B cell (primary cell): Measurements from ENCODE around the gene C4orf54. TPM values are rescaled to one million over a fixed set of nuclear protein-coding genes. Genes with fewer than 3 reads are reported as not detected.

Experiments used
- ATAC-seq: fragments of 200-7000 bp; cut with Tn5 transposase; one replicate; pipeline ENCODE4 v1.10.0; 2021; ENCODE audit warnings: low read depth, mild to moderate bottlenecking, moderate number of reproducible peaks, moderate library complexity
- CTCF ChIA-PET: fragments of 350-600 bp; sonication (Branson Sonifier 250); formaldehyde crosslinking; loops from one replicate; lab custom pipeline; 2021; ENCODE audit warnings: antibody characterized with exemption, inconsistent platforms; lab: Charles Lee
- POLR2A ChIA-PET: fragments of 350-600 bp; sonication (Branson Sonifier 250); formaldehyde crosslinking; loops from one replicate; lab custom pipeline; 2021; ENCODE audit warnings: antibody characterized with exemption; lab: Charles Lee
- DNase-seq: peaks from one replicate; pipeline ENCODE4 v3.0.0; 2013
- H2AFZ ChIP-seq: 2 replicates; pipeline ENCODE4 v1.6.1; 2012; ENCODE audit warnings: mild to moderate bottlenecking, low read depth, low read length; ENCODE audit not compliant: insufficient read depth, poor library complexity, severe bottlenecking
- H3K27ac ChIP-seq, 2 donors: 1 replicate in 1 of 2; 2 replicates in 1 of 2; pipeline ENCODE4 v1.5.1; 2012 to 2013; ENCODE audit warnings: low read length in 2 of 2, mild to moderate bottlenecking in 2 of 2, moderate library complexity in 1 of 2
- H3K27me3 ChIP-seq, 4 experiments: fragments of 200-600 bp in 1 of 4; sonication (generic) in 1 of 4; replicated peaks in 1 of 4; 1 replicate in 2 of 4; 2 replicates in 2 of 4; pipeline versions ENCODE4 v1.6.1 to v1.7.0; 2013 to 2016; ENCODE audit warnings: low read length in 3 of 4, mild to moderate bottlenecking in 2 of 4, mixed read lengths in 1 of 4, moderate library complexity in 1 of 4; ENCODE audit not compliant: insufficient read depth in 4 of 4, control insufficient read depth in 3 of 4; ENCODE audit errors: control extremely low read depth in 1 of 4
- H3K36me3 ChIP-seq, 2 experiments: replicated peaks in 1 of 2; 1 replicate in 1 of 2; 2 replicates in 1 of 2; pipeline versions ENCODE4 v1.6.1 to v1.7.1; 2013; ENCODE audit warnings: low read length in 1 of 2; ENCODE audit not compliant: insufficient read depth in 2 of 2, control insufficient read depth in 1 of 2; ENCODE audit errors: control extremely low read depth in 1 of 2, extremely low read depth in 1 of 2
- H3K4me1 ChIP-seq, 2 donors: fragments of 200-600 bp in 1 of 2; sonication (generic) in 1 of 2; 1 replicate in 1 of 2; 2 replicates in 1 of 2; pipeline versions ENCODE4 v1.5.1 to v1.6.1; 2013 to 2017; ENCODE audit warnings: low read length in 2 of 2; ENCODE audit not compliant: control insufficient read depth in 2 of 2, insufficient read depth in 2 of 2
- H3K4me2 ChIP-seq: replicated peaks from 2 replicates; pipeline ENCODE3; 2012; ENCODE audit warnings: mild to moderate bottlenecking, low read depth, low read length; ENCODE audit not compliant: poor library complexity, severe bottlenecking
- H3K4me3 ChIP-seq, 5 experiments: fragments of 200-600 bp in 1 of 5; sonication (generic) in 1 of 5; 1 replicate in 3 of 5; 2 replicates in 2 of 5; pipeline versions ENCODE4 v1.5.1 to v1.7.0; 2011 to 2016; ENCODE audit warnings: low read length in 4 of 5, mild to moderate bottlenecking in 4 of 5, low read depth in 2 of 5, control low read depth in 1 of 5, moderate library complexity in 1 of 5; ENCODE audit not compliant: insufficient read depth in 1 of 5; ENCODE audit errors: control extremely low read depth in 1 of 5, extremely low read depth in 1 of 5
- H3K79me2 ChIP-seq: fragments of 200-600 bp; sonication (generic); one replicate; pipeline ENCODE4 v1.6.0; 2016; ENCODE audit warnings: low read length; ENCODE audit not compliant: control insufficient read depth, insufficient read depth
- H3K9ac ChIP-seq: fragments of 200-600 bp; sonication (generic); 2 replicates; pipeline ENCODE4 v1.6.1; 2017; ENCODE audit warnings: mild to moderate bottlenecking, low read length, moderate library complexity
- H3K9me3 ChIP-seq, 3 donors: one replicate each; pipeline versions ENCODE4 v1.6.1 to v1.7.1; 2013; ENCODE audit warnings: low read length in 2 of 3; ENCODE audit not compliant: control insufficient read depth in 2 of 3, insufficient read depth in 1 of 3; ENCODE audit errors: control extremely low read depth in 1 of 3
- H4K20me1 ChIP-seq: 2 replicates; pipeline ENCODE4 v1.6.0; 2012; ENCODE audit warnings: mild to moderate bottlenecking, low read length; ENCODE audit not compliant: insufficient read depth, control insufficient read depth, poor library complexity, severe bottlenecking
- H3K27ac Mint-ChIP-seq: one replicate; pipeline ENCODE4 v1.8.0; 2021; ENCODE audit warnings: mixed read lengths
- H3K27me3 Mint-ChIP-seq: one replicate; pipeline ENCODE4 v1.8.0; 2021; ENCODE audit warnings: mixed read lengths
- H3K4me1 Mint-ChIP-seq: one replicate; pipeline ENCODE4 v1.8.0; 2021; ENCODE audit warnings: mixed read lengths
- H3K4me3 Mint-ChIP-seq: one replicate; pipeline ENCODE4 v1.8.0; 2021; ENCODE audit warnings: mixed read lengths
- H3K9me3 Mint-ChIP-seq: one replicate; pipeline ENCODE4 v1.8.0; 2022; ENCODE audit warnings: mixed read lengths; ENCODE audit not compliant: insufficient read depth
- EZH2 ChIP-seq: IDR thresholded peaks from 2 replicates; pipeline ENCODE4 v1.6.1; 2012; ENCODE audit warnings: borderline replicate concordance, low read depth, mild to moderate bottlenecking, moderate library complexity, low read length; ENCODE audit not compliant: insufficient read depth, poor library complexity, severe bottlenecking
- WGBS: methylation state at CpG from one replicate; pipeline ENCODE4 v1.1.5; 2013; ENCODE audit warnings: missing lambda C conversion rate; ENCODE audit not compliant: insufficient coverage; 5-methylcytosine and 5-hydroxymethylcytosine counted together
- intact Hi-C: fragments of 100-400 bp; cut with micrococcal nuclease; formaldehyde crosslinking; loops from one replicate; pipeline ENCODE4 v1.10.0; 2022
- polyA plus RNA-seq: library from polyadenylated mRNA; depleted of rRNA; stranded (reverse); fragments of >200 nt; gene quantifications from 2 replicates; pipeline ENCODE4 v1.2.3, GENCODE V29; 2012
- total RNA-seq, 2 donors: library from RNA; stranded (reverse); fragments of 120-200 nt in 1 of 2; gene quantifications; 1 replicate in 1 of 2; 2 replicates in 1 of 2; pipeline versions ENCODE4 v1.2.3 to v1.2.4, GENCODE V29; 2013 to 2022
- TF ChIP-seq, protein P1 (sequence below): fragments of 200-600 bp; IDR thresholded peaks from one replicate; pipeline ENCODE4 v1.8.0; 2022; ENCODE audit warnings: antibody characterized with exemption, mild to moderate bottlenecking

Gene C4orf54
- total and polyA plus RNA-seq, 2 donors (not counting 1 experiment from before 2014, with no cell fraction given), result not detected

DNA sequence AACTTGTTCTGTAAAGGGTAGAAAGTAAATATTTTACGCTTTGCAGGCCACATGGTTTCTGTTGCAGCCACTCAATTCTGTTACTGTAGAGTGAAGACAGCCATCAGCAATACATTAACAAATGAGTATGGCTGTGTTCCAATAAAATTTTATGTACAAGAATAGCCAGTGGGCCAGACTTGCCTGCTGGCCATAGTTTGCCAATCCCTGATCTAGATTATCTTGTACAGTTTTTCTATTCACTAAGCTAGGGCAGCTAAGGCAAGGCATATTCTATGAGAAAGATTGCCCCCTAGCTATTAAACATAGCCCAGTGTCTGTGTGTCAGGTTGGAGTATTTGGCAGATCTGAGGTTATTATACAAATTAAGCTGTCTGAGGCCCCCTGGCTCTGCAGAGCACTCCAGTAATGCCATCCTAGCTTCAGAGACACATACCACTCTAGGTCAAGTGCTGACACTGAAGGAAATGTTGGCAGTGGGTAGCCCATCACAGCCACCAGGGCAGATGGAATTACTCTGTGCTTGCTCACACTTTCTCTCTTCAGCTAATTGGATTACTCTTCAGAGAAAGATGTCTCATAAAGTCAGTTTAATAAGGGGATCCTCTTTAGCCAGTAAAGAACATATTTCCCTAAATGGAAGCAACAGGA lies 42.3 kb downstream of the C4orf54 start:
- Histone ChIP-seq H3K4me3 (no peak overlapping the region), H2AFZ (no peak overlapping the region), H3K36me3 (no peaks in the 10 kb centered on the region), H3K27me3 (peaks cover 0 to 4% (median 0%) of the 10 kb centered on the region in 4 experiments), H3K9ac (no peak overlapping the region), H3K79me2 (no peaks in the 10 kb centered on the region), H3K4me1 (no peaks in the 10 kb centered on the region), H4K20me1 (no peaks in the 10 kb centered on the region), H3K27ac (no peak overlapping the region), H3K4me2 (no peak overlapping the region), H3K9me3 (no peaks in the 10 kb centered on the region)
- H3K4me3 Mint-ChIP-seq, result no peak overlapping the region
- H3K27ac Mint-ChIP-seq, result no peak overlapping the region
- H3K9me3 Mint-ChIP-seq, result no peaks in the 10 kb centered on the region
- ChIA-PET CTCF (interaction anchor here (0.7 to 1.8 kb wide), 2 partner anchors 10 to 77 kb away, joined by 3 read pairs; no protein-coding TSS in a partner anchor), POLR2A (no interaction called here)
- no peak for ATAC-seq
- WGBS, result no CpG with 5 or more reads among the region's 1 CpG
- intact Hi-C loops, result no loop called here
- no peaks in the 10 kb centered on the region for H3K4me1 Mint-ChIP-seq
- DNase-seq, result no peak
- peaks cover 25% of the 10 kb centered on the region for H3K27me3 Mint-ChIP-seq
- TF ChIP-seq EZH2, result no peak
- TF ChIP-seq, protein P1, sequence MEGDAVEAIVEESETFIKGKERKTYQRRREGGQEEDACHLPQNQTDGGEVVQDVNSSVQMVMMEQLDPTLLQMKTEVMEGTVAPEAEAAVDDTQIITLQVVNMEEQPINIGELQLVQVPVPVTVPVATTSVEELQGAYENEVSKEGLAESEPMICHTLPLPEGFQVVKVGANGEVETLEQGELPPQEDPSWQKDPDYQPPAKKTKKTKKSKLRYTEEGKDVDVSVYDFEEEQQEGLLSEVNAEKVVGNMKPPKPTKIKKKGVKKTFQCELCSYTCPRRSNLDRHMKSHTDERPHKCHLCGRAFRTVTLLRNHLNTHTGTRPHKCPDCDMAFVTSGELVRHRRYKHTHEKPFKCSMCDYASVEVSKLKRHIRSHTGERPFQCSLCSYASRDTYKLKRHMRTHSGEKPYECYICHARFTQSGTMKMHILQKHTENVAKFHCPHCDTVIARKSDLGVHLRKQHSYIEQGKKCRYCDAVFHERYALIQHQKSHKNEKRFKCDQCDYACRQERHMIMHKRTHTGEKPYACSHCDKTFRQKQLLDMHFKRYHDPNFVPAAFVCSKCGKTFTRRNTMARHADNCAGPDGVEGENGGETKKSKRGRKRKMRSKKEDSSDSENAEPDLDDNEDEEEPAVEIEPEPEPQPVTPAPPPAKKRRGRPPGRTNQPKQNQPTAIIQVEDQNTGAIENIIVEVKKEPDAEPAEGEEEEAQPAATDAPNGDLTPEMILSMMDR, result no peak

- no peaks in the 10 kb centered on the region for H3K36me3 ChIP-seq
- H4K20me1 ChIP-seq, result no peaks in the 10 kb centered on the region
- ATAC-seq (no peak), DNase-seq (no peak)
- intact Hi-C loops, result no loop called here
- POLR2A ChIA-PET, result no interaction called here
- Mint-ChIP-seq H3K27me3 (peaks cover 27% of the 10 kb centered on the region), H3K4me1 (no peaks in the 10 kb centered on the region), H3K4me3 (no peak overlapping the region), H3K9me3 (no peaks in the 10 kb centered on the region), H3K27ac (no peak overlapping the region)
- H3K79me2 ChIP-seq, result no peaks in the 10 kb centered on the region
- peaks cover 0 to 4% (median 0%) of the 10 kb centered on the region in 4 experiments for H3K27me3 ChIP-seq
- H3K9ac ChIP-seq, result no peak overlapping the region
- no peak overlapping the region for H3K4me2 ChIP-seq
- no peaks in the 10 kb centered on the region for H3K4me1 ChIP-seq
- TF ChIP-seq, protein P1, result no peak
- no peak for TF ChIP-seq EZH2
- no peak overlapping the region for H3K27ac ChIP-seq
- H3K4me3 ChIP-seq, result no peak overlapping the region
- CTCF ChIA-PET, result interaction anchor here (1.8 kb wide), 1 partner anchor 77 kb away, joined by 3 read pairs; no protein-coding TSS in a partner anchor
- no peak overlapping the region for H2AFZ ChIP-seq
- no peaks in the 10 kb centered on the region for H3K9me3 ChIP-seq
- no CpG with 5 or more reads among the region's 1 CpG for WGBS
Measured at GRCh38 chr4:99614491-99614890, 43.1 kb downstream of the C4orf54 start.
